K562 (cell line): ENCODE results near the gene STAMBPL1. TPM values are rescaled to one million over a fixed set of nuclear protein-coding genes. Genes with fewer than 3 reads are reported as not detected.
A peak's percentile ranks its signal among the peaks of the same experiment; 100 is the strongest.

Experiments used
- DMBX1 ChIP-seq: fragments of 250-450 bp; sonication (Bioruptor Pico); IDR thresholded peaks from 2 replicates; pipeline ENCODE4 v1.8.0; 2022; ENCODE audit warnings: inconsistent platforms, mild to moderate bottlenecking, moderate library complexity, borderline replicate concordance
- HMGN3 ChIP-seq: IDR thresholded peaks from 2 replicates; pipeline ENCODE4 v1.6.1; 2011; ENCODE audit warnings: borderline replicate concordance, low read depth, mild to moderate bottlenecking, mixed read lengths, low read length; ENCODE audit not compliant: insufficient read length; ENCODE audit errors: extremely low read depth
- HSF4 ChIP-seq: fragments of 250-450 bp; sonication (Bioruptor Pico); IDR thresholded peaks from 2 replicates; pipeline ENCODE4 v2.1.2; 2022; ENCODE audit warnings: mild to moderate bottlenecking, moderate library complexity, borderline replicate concordance
- POLR3G ChIP-seq: IDR thresholded peaks from 2 replicates; pipeline ENCODE4 v1.6.1; 2011; ENCODE audit not compliant: insufficient read length, insufficient replicate concordance; ENCODE audit errors: extremely low read depth
- RAD21 ChIP-seq, 2 experiments: fragments of 250-450 bp in 1 of 2; fragments of 450-650 bp in 1 of 2; sonication (Bioruptor Pico) in 1 of 2; formaldehyde crosslinking in 1 of 2; IDR thresholded peaks in 1 of 2; conservative IDR thresholded peaks in 1 of 2; 2 replicates each; pipeline versions ENCODE4 v1.4.0 to v1.8.0; 2020 to 2022; ENCODE audit warnings: mild to moderate bottlenecking in 2 of 2, moderate library complexity in 1 of 2
- ZBTB7A ChIP-seq: IDR thresholded peaks from 2 replicates; pipeline ENCODE4 v1.6.1; 2011; ENCODE audit warnings: low read depth, mild to moderate bottlenecking, low read length, moderate library complexity, borderline replicate concordance; ENCODE audit not compliant: control insufficient read depth
- ZNF717 ChIP-seq: fragments of 250-450 bp; sonication (Bioruptor Pico); IDR thresholded peaks from 2 replicates; pipeline ENCODE4 v1.5.0; 2021
- polyA plus RNA-seq, 8 experiments: library from polyadenylated mRNA; depleted of rRNA in 4 of 8; stranded (reverse) in 5 of 8; unstranded in 3 of 8; fragments of >200 nt; fragmentation: Nextera tagmentation in 2 of 8; fragmentation: Illumina TruSeq in 1 of 8; extraction: Ambion mirVana in 2 of 8; extraction: Trizol in 1 of 8; gene quantifications; 2 replicates each; pipeline versions ENCODE4 v1.2.1 to v1.2.3, GENCODE V29; 2011 to 2014; ENCODE audit warnings: inconsistent platforms in 1 of 8, missing spikeins in 1 of 8
- total RNA-seq, 7 experiments: library from RNA; depleted of rRNA in 6 of 7; stranded (reverse); fragments of >200 nt in 6 of 7; fragmentation: Illumina TruSeq in 2 of 7; extraction: Trizol in 2 of 7; gene quantifications; 2 replicates each; pipeline versions ENCODE4 v1.2.1 to v1.2.3, GENCODE V29; 2011 to 2021; ENCODE audit warnings: low replicate concordance in 1 of 7
- TF ChIP-seq, protein P1 (sequence below), 2 experiments: fragments of 450-650 bp; formaldehyde crosslinking in 1 of 2; IDR thresholded peaks; 2 replicates each; pipeline versions ENCODE4 v1.4.0 to v1.6.1; 2014 to 2020; ENCODE audit warnings: mild to moderate bottlenecking in 2 of 2, borderline replicate concordance in 1 of 2, low read depth in 1 of 2
- TF ChIP-seq, protein P2 (sequence below): IDR thresholded peaks from 2 replicates; pipeline ENCODE4 v1.6.1; 2011; ENCODE audit warnings: borderline replicate concordance, low read depth, mild to moderate bottlenecking, moderate library complexity, low read length; ENCODE audit not compliant: insufficient read depth, poor library complexity, severe bottlenecking
- TF ChIP-seq, protein P3 (sequence below): fragments of 450-650 bp; IDR thresholded peaks from 2 replicates; pipeline ENCODE4 v1.6.1; 2016; ENCODE audit warnings: mild to moderate bottlenecking

Gene STAMBPL1
- total and polyA plus RNA-seq, 9 of the 15 experiments (the other 6 are each of a cell fraction or from before 2014, with no cell fraction given) = 0.09 TPM; not detected in 8

DNA sequence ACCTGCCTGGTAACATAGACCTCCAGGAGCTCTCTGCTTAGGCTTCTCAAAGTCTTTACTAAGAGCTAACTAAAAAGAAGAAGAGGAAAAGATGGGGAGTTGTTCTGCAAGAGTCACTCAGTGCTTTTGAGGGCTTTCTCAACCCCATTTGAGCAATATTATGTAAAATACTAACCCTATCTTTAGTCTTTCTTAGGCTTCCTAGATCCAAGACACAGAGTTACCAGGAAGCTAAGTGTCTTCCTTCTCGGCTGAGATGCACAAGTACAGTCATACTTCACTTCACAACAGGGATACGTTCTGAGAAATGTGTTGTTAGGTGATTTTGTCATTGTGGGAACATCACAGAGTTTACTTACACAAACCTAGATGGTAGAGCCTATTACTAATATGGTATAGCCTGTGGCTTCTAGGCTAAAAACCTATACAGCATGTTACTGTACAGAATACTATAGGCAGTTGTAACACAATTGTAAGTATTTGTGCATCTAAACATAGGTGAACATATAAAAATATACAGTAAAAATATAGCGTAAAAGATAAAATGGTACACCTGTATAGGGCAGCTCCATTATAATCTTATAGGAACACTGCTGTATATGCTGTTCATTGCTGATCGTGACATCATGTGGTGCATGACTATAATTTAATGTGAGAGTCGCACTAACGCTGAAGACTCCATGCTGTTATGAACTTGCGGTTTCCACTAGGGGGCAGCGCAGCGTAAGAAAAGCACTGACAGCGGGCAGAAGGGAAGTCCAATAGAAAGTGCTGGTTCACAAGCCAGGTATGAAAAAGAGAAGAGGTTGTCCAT lies 44.7 kb upstream of the STAMBPL1 start (continued):
- TF ChIP-seq DMBX1 (CRISPR knock-in tag) = no peak
- TF ChIP-seq, protein P1, sequence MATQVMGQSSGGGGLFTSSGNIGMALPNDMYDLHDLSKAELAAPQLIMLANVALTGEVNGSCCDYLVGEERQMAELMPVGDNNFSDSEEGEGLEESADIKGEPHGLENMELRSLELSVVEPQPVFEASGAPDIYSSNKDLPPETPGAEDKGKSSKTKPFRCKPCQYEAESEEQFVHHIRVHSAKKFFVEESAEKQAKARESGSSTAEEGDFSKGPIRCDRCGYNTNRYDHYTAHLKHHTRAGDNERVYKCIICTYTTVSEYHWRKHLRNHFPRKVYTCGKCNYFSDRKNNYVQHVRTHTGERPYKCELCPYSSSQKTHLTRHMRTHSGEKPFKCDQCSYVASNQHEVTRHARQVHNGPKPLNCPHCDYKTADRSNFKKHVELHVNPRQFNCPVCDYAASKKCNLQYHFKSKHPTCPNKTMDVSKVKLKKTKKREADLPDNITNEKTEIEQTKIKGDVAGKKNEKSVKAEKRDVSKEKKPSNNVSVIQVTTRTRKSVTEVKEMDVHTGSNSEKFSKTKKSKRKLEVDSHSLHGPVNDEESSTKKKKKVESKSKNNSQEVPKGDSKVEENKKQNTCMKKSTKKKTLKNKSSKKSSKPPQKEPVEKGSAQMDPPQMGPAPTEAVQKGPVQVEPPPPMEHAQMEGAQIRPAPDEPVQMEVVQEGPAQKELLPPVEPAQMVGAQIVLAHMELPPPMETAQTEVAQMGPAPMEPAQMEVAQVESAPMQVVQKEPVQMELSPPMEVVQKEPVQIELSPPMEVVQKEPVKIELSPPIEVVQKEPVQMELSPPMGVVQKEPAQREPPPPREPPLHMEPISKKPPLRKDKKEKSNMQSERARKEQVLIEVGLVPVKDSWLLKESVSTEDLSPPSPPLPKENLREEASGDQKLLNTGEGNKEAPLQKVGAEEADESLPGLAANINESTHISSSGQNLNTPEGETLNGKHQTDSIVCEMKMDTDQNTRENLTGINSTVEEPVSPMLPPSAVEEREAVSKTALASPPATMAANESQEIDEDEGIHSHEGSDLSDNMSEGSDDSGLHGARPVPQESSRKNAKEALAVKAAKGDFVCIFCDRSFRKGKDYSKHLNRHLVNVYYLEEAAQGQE (IDR thresholded peaks at IDR 0.05; ENCODE audit: borderline replicate concordance) = peak; percentile 41; the same call in 1 of the 2 replicates
- TF ChIP-seq, protein P1 (CRISPR knock-in tag; IDR thresholded peaks at IDR 0.05; ENCODE audit: low read depth) = no peak
- TF ChIP-seq, protein P2, sequence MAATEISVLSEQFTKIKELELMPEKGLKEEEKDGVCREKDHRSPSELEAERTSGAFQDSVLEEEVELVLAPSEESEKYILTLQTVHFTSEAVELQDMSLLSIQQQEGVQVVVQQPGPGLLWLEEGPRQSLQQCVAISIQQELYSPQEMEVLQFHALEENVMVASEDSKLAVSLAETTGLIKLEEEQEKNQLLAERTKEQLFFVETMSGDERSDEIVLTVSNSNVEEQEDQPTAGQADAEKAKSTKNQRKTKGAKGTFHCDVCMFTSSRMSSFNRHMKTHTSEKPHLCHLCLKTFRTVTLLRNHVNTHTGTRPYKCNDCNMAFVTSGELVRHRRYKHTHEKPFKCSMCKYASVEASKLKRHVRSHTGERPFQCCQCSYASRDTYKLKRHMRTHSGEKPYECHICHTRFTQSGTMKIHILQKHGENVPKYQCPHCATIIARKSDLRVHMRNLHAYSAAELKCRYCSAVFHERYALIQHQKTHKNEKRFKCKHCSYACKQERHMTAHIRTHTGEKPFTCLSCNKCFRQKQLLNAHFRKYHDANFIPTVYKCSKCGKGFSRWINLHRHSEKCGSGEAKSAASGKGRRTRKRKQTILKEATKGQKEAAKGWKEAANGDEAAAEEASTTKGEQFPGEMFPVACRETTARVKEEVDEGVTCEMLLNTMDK = no peak
- no peak for TF ChIP-seq HMGN3
- peak; percentile 50 to 77 for TF ChIP-seq RAD21 (CRISPR knock-in tag; conservative IDR thresholded peaks at IDR 0.05 in 1 of 2, IDR thresholded peaks at IDR 0.05 in 1 of 2)
- TF ChIP-seq POLR3G = no peak
- TF ChIP-seq, protein P3, sequence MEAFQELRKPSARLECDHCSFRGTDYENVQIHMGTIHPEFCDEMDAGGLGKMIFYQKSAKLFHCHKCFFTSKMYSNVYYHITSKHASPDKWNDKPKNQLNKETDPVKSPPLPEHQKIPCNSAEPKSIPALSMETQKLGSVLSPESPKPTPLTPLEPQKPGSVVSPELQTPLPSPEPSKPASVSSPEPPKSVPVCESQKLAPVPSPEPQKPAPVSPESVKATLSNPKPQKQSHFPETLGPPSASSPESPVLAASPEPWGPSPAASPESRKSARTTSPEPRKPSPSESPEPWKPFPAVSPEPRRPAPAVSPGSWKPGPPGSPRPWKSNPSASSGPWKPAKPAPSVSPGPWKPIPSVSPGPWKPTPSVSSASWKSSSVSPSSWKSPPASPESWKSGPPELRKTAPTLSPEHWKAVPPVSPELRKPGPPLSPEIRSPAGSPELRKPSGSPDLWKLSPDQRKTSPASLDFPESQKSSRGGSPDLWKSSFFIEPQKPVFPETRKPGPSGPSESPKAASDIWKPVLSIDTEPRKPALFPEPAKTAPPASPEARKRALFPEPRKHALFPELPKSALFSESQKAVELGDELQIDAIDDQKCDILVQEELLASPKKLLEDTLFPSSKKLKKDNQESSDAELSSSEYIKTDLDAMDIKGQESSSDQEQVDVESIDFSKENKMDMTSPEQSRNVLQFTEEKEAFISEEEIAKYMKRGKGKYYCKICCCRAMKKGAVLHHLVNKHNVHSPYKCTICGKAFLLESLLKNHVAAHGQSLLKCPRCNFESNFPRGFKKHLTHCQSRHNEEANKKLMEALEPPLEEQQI = no peak
- TF ChIP-seq HSF4 (CRISPR knock-in tag) = no peak
- no peak for TF ChIP-seq ZNF717 (CRISPR knock-in tag)
- TF ChIP-seq ZBTB7A = no peak
